ENCODE data around the gene TGM2. TPM values are rescaled to one million over a fixed set of nuclear protein-coding genes. Genes with fewer than 3 reads are reported as not detected.

TGM2 gene
- total RNA-seq, 1 donor from 2014 or later = 0.72 TPM

GRCh38 chr20:38133680-38134426 is 31.2 kb downstream of the TGM2 start:
- H3K4me1 Mint-ChIP-seq (ENCODE audit: low read depth) = no peaks in the 10 kb centered on the region
- DNase-seq (ENCODE audit: low spot score, unreplicated experiment) = no peak
- H3K27ac Mint-ChIP-seq = no peak overlapping the region
- H3K9me3 Mint-ChIP-seq (ENCODE audit: low read depth) = no peaks in the 10 kb centered on the region
- peaks cover 8% of the 10 kb centered on the region for H3K27me3 Mint-ChIP-seq
- H3K4me3 Mint-ChIP-seq (ENCODE audit: low read depth) = no peak overlapping the region
- no peak for TF ChIP-seq CTCF (IDR thresholded peaks at IDR 0.05; ENCODE audit: unreplicated experiment)
- H3K36me3 Mint-ChIP-seq (ENCODE audit: insufficient read depth) = no peaks in the 10 kb centered on the region

GRCh38 chr20:38132910-38133501 is 32.1 kb downstream of the TGM2 start:
- Mint-ChIP-seq H3K9me3 (ENCODE audit: low read depth) (no peaks in the 10 kb centered on the region), H3K36me3 (ENCODE audit: insufficient read depth) (no peaks in the 10 kb centered on the region), H3K4me3 (ENCODE audit: low read depth) (no peak overlapping the region), H3K27me3 (peaks cover 4% of the 10 kb centered on the region), H3K4me1 (ENCODE audit: low read depth) (no peaks in the 10 kb centered on the region), H3K27ac (no peak overlapping the region)
- DNase-seq (ENCODE audit: low spot score, unreplicated experiment) = no peak
- no peak for TF ChIP-seq CTCF (IDR thresholded peaks at IDR 0.05; ENCODE audit: unreplicated experiment)

- Mint-ChIP-seq H3K4me3 (ENCODE audit: low read depth) (no peak overlapping the region), H3K27me3 (peaks cover 4% of the 10 kb centered on the region), H3K4me1 (ENCODE audit: low read depth) (no peaks in the 10 kb centered on the region), H3K9me3 (ENCODE audit: low read depth) (no peaks in the 10 kb centered on the region), H3K36me3 (ENCODE audit: insufficient read depth) (no peaks in the 10 kb centered on the region), H3K27ac (no peak overlapping the region)
- DNase-seq (ENCODE audit: low spot score, unreplicated experiment) = no peak
- TF ChIP-seq CTCF (IDR thresholded peaks at IDR 0.05; ENCODE audit: unreplicated experiment) = no peak
Observed at GRCh38 chr20:38132156-38132909, 32.7 kb downstream of the TGM2 start.

GRCh38 chr20:38131588-38132121 is 33.4 kb downstream of the TGM2 start:
- Mint-ChIP-seq H3K27me3 (peaks cover 4% of the 10 kb centered on the region), H3K4me3 (ENCODE audit: low read depth) (no peak overlapping the region), H3K9me3 (ENCODE audit: low read depth) (no peaks in the 10 kb centered on the region), H3K4me1 (ENCODE audit: low read depth) (no peaks in the 10 kb centered on the region), H3K36me3 (ENCODE audit: insufficient read depth) (no peaks in the 10 kb centered on the region), H3K27ac (no peak overlapping the region)
- no peak for TF ChIP-seq CTCF (IDR thresholded peaks at IDR 0.05; ENCODE audit: unreplicated experiment)
- DNase-seq (ENCODE audit: low spot score, unreplicated experiment) = no peak

Data from progenitor cell of endocrine pancreas (in vitro differentiated cells).